Endodermal cell (in vitro differentiated cells): ENCODE measurements around the gene PLCB3. TPM values are rescaled to one million over a fixed set of nuclear protein-coding genes. Genes with fewer than 3 reads are reported as not detected.

Experiments used
- DNase-seq: peaks from one replicate; pipeline ENCODE4 v3.0.0-alpha.2; 2017
- H3K27ac ChIP-seq: 2 replicates; pipeline ENCODE4 v1.5.1; 2013; ENCODE audit warnings: mild to moderate bottlenecking, low read depth, low read length, moderate library complexity
- H3K27me3 ChIP-seq: 2 replicates; pipeline ENCODE4 v1.6.1; 2013; ENCODE audit warnings: mild to moderate bottlenecking, low read length, moderate library complexity; ENCODE audit not compliant: insufficient read depth, control insufficient read depth, poor library complexity, severe bottlenecking
- H3K36me3 ChIP-seq: 2 replicates; pipeline ENCODE4 v1.7.0; 2013; ENCODE audit warnings: mild to moderate bottlenecking, low read length, moderate library complexity; ENCODE audit not compliant: control insufficient read depth, insufficient read depth
- H3K4me1 ChIP-seq: one replicate; pipeline ENCODE4 v1.7.0; 2013; ENCODE audit warnings: low read length; ENCODE audit not compliant: control insufficient read depth, insufficient read depth
- H3K4me3 ChIP-seq: 2 replicates; pipeline ENCODE4 v1.5.1; 2013; ENCODE audit warnings: mild to moderate bottlenecking, low read length, moderate library complexity
- H3K9ac ChIP-seq: 2 replicates; pipeline ENCODE4 v1.6.1; 2013; ENCODE audit warnings: mild to moderate bottlenecking, low read length, moderate library complexity; ENCODE audit not compliant: poor library complexity, severe bottlenecking; ENCODE audit errors: extremely low read depth
- H3K9me3 ChIP-seq: 2 replicates; pipeline ENCODE4 v1.6.1; 2013; ENCODE audit warnings: mild to moderate bottlenecking, low read length, moderate library complexity; ENCODE audit not compliant: control insufficient read depth
- H3K27ac Mint-ChIP-seq: 2 replicates; pipeline ENCODE4 v1.8.0; 2020; ENCODE audit warnings: mixed read lengths
- H3K27me3 Mint-ChIP-seq: 2 replicates; pipeline ENCODE4 v1.8.0; 2021; ENCODE audit warnings: mild to moderate bottlenecking, mixed read lengths; ENCODE audit not compliant: insufficient read depth
- H3K36me3 Mint-ChIP-seq: 2 replicates; pipeline ENCODE4 v1.8.0; 2020; ENCODE audit warnings: low read depth, mixed read lengths
- H3K4me1 Mint-ChIP-seq: 2 replicates; pipeline ENCODE4 v1.8.0; 2020; ENCODE audit warnings: mixed read lengths
- H3K4me3 Mint-ChIP-seq: 2 replicates; pipeline ENCODE4 v1.8.0; 2020; ENCODE audit warnings: mild to moderate bottlenecking, moderate library complexity, mixed read lengths
- H3K9me3 Mint-ChIP-seq: 2 replicates; pipeline ENCODE4 v1.8.0; 2020; ENCODE audit warnings: mild to moderate bottlenecking, mixed read lengths
- CTCF ChIP-seq: fragments of 200-600 bp; sonication (generic); conservative IDR thresholded peaks from 2 replicates; pipeline ENCODE4 v1.5.0; 2021; ENCODE audit warnings: antibody characterized with exemption, mild to moderate bottlenecking
- WGBS, 2 experiments: methylation state at CpG; one replicate each; pipeline versions ENCODE4 v1.1.5 to v1.1.7; 2013; ENCODE audit warnings: missing lambda C conversion rate in 2 of 2, mixed read lengths in 1 of 2; ENCODE audit not compliant: insufficient coverage in 1 of 2, insufficient read length in 1 of 2; 5-methylcytosine and 5-hydroxymethylcytosine counted together
- total RNA-seq, 2 donors: library from RNA; stranded (reverse); fragmentation: NEBNext Ultra II Directional in 1 of 2; extraction: Animal tissue kit (Norgen Biotek cat#: 25700) in 1 of 2; gene quantifications; 2 replicates in 1 of 2; 3 replicates in 1 of 2; pipeline ENCODE4 v1.2.1, GENCODE V29; 2021

PLCB3 gene
- total RNA-seq, 2 donors from 2014 or later, result 75.0 to 83.2 TPM

DNA sequence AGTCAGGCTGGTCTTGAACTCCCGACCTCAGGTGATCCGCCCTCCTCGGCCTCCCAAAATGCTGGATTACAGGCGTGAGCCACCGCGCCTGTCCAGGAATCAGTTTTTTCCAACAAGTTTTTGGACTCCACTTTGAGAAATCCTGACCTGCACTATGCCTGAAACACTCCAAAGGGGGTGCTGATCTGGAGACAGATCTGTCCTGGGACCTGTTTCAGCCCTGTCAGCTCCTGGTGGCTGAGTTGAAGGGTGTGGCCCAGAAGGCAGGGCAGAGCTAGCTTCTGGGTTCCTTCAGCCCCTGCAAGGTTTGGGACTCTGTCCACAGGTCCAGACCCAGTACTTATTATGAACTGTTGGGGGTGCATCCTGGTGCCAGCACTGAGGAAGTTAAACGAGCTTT, 19.8 kb upstream of the PLCB3 start:
- DNase-seq, result no peak
- no peak for TF ChIP-seq CTCF
- Histone ChIP-seq H3K4me3 (peak overlapping the region; percentile 85), H3K9me3 (no peaks in the 10 kb centered on the region), H3K4me1 (peaks cover 4% of the 10 kb centered on the region), H3K27ac (no peak overlapping the region), H3K27me3 (no peaks in the 10 kb centered on the region), H3K36me3 (no peaks in the 10 kb centered on the region), H3K9ac (no peak overlapping the region)
- Mint-ChIP-seq H3K36me3 (no peaks in the 10 kb centered on the region), H3K27me3 (peaks cover 6% of the 10 kb centered on the region), H3K4me1 (peaks cover 13% of the 10 kb centered on the region), H3K9me3 (no peaks in the 10 kb centered on the region), H3K27ac (no peak overlapping the region), H3K4me3 (peak overlapping the region; percentile 72)
- 92 to 94% methylated on average over 7 of the region's 7 CpGs for WGBS, 2 experiments

GRCh38 chr11:64232182-64232966, 19.0 kb upstream of the PLCB3 start:
- no peak for TF ChIP-seq CTCF
- whole genome bisulfite sequencing, 2 experiments, result 88 to 92% methylated on average over 5 to 15 of the region's 15 CpGs
- Mint-ChIP-seq H3K27me3 (peaks cover 6% of the 10 kb centered on the region), H3K4me1 (peaks cover 10% of the 10 kb centered on the region), H3K4me3 (peak overlapping the region; percentile 72), H3K27ac (no peak overlapping the region), H3K9me3 (no peaks in the 10 kb centered on the region), H3K36me3 (no peaks in the 10 kb centered on the region)
- Histone ChIP-seq H3K27me3 (no peaks in the 10 kb centered on the region), H3K4me3 (no peak overlapping the region), H3K27ac (no peak overlapping the region), H3K4me1 (no peaks in the 10 kb centered on the region), H3K9me3 (no peaks in the 10 kb centered on the region), H3K9ac (no peak overlapping the region), H3K36me3 (peaks cover 3% of the 10 kb centered on the region)
- DNase-seq, result no peak

GRCh38 chr11:64232967-64233315, 18.4 kb upstream of the PLCB3 start:
- Histone ChIP-seq H3K9ac (no peak overlapping the region), H3K27ac (no peak overlapping the region), H3K36me3 (peaks cover 3% of the 10 kb centered on the region), H3K4me3 (no peak overlapping the region), H3K9me3 (no peaks in the 10 kb centered on the region), H3K27me3 (no peaks in the 10 kb centered on the region), H3K4me1 (no peaks in the 10 kb centered on the region)
- H3K9me3 Mint-ChIP-seq, result no peaks in the 10 kb centered on the region
- no peak overlapping the region for H3K4me3 Mint-ChIP-seq
- peaks cover 8% of the 10 kb centered on the region for H3K4me1 Mint-ChIP-seq
- peaks cover 6% of the 10 kb centered on the region for H3K36me3 Mint-ChIP-seq
- no peak overlapping the region for H3K27ac Mint-ChIP-seq
- WGBS, 2 experiments, result 95 to 96% methylated on average over 8 of the region's 8 CpGs
- no peak for TF ChIP-seq CTCF
- DNase-seq, result no peak
- H3K27me3 Mint-ChIP-seq, result peaks cover 6% of the 10 kb centered on the region
